WTC11 (cell line): ENCODE measurements around the gene CCDC107. TPM values are rescaled to one million over a fixed set of nuclear protein-coding genes. Genes with fewer than 3 reads are reported as not detected.
"Not testable (repeated sequence)": the region's sequence is repeated elsewhere in the genome, so short reads cannot be mapped to it uniquely, and the experiment has no call there.

Experiments used
- ATAC-seq: fragments of 200-7000 bp; cut with Tn5 transposase; 2 replicates; pipeline ENCODE4 v1.10.0; 2021; ENCODE audit warnings: mild to moderate bottlenecking, moderate library complexity
- CTCF ChIA-PET: fragments of 300-600 bp; sonication (Branson Sonifier 250); formaldehyde crosslinking; loops from one replicate; lab custom pipeline; 2021; ENCODE audit warnings: antibody characterized with exemption; lab: Charles Lee
- POLR2A ChIA-PET: fragments of 350-600 bp; sonication (Branson Sonifier 250); formaldehyde crosslinking; loops from one replicate; lab custom pipeline; 2021; ENCODE audit warnings: antibody characterized with exemption; lab: Charles Lee
- DNase-seq: peaks from one replicate; pipeline ENCODE4 v3.0.0; 2021; ENCODE audit warnings: low spot score
- H3K27ac Mint-ChIP-seq: 2 replicates; pipeline ENCODE4 v1.8.0; 2021; ENCODE audit warnings: mixed read lengths
- H3K27me3 Mint-ChIP-seq: 2 replicates; pipeline ENCODE4 v1.8.0; 2021; ENCODE audit warnings: low read depth, mild to moderate bottlenecking, moderate library complexity, mixed read lengths
- H3K36me3 Mint-ChIP-seq: 2 replicates; pipeline ENCODE4 v1.8.0; 2021; ENCODE audit warnings: mixed read lengths
- H3K4me1 Mint-ChIP-seq: 2 replicates; pipeline ENCODE4 v1.8.0; 2022; ENCODE audit warnings: mixed read lengths
- H3K4me3 Mint-ChIP-seq: 2 replicates; pipeline ENCODE4 v1.8.0; 2021; ENCODE audit warnings: mild to moderate bottlenecking, moderate library complexity, mixed read lengths
- H3K9me3 Mint-ChIP-seq: 2 replicates; pipeline ENCODE4 v1.8.0; 2021; ENCODE audit warnings: mixed read lengths
- ERG ChIP-seq: fragments of 250-450 bp; sonication (Bioruptor Pico); IDR thresholded peaks from 2 replicates; pipeline ENCODE4 v1.8.0; 2021; ENCODE audit warnings: mild to moderate bottlenecking
- FOXP4 ChIP-seq: sonication (generic); formaldehyde crosslinking; IDR thresholded peaks from 2 replicates; pipeline ENCODE4 v1.8.0; 2022; ENCODE audit warnings: mild to moderate bottlenecking, missing genetic modification reagents
- KAT7 ChIP-seq: sonication (generic); formaldehyde crosslinking; IDR thresholded peaks from 2 replicates; pipeline ENCODE4 v1.8.1; 2023; ENCODE audit warnings: missing genetic modification reagents, mild to moderate bottlenecking, borderline replicate concordance
- NFATC4 ChIP-seq: fragments of 250-450 bp; sonication (Bioruptor Pico); IDR thresholded peaks from 2 replicates; pipeline ENCODE4 v1.9.0; 2021; ENCODE audit warnings: mild to moderate bottlenecking
- NFE2L1 ChIP-seq: sonication (generic); formaldehyde crosslinking; IDR thresholded peaks from 2 replicates; pipeline ENCODE4 v1.8.1; 2023; ENCODE audit warnings: missing genetic modification reagents
- NFYB ChIP-seq: sonication (generic); formaldehyde crosslinking; conservative IDR thresholded peaks from 2 replicates; pipeline ENCODE4 v1.8.0; 2022; ENCODE audit warnings: low read depth, missing genetic modification reagents
- TEAD4 ChIP-seq: sonication (generic); formaldehyde crosslinking; IDR thresholded peaks from 2 replicates; pipeline ENCODE4 v1.8.0; 2022; ENCODE audit warnings: mild to moderate bottlenecking, missing genetic modification reagents
- TP53 ChIP-seq: sonication (generic); formaldehyde crosslinking; IDR thresholded peaks from 2 replicates; pipeline ENCODE4 v1.8.1; 2023; ENCODE audit warnings: mild to moderate bottlenecking, missing genetic modification reagents
- ZNF121 ChIP-seq: sonication (generic); formaldehyde crosslinking; IDR thresholded peaks from 2 replicates; pipeline ENCODE4 v1.8.0; 2023; ENCODE audit warnings: missing genetic modification reagents
- total RNA-seq: library from RNA; stranded (reverse); gene quantifications from 3 replicates; pipeline ENCODE4 v1.2.3, GENCODE V29; 2021
- TF ChIP-seq, protein P1 (sequence below): fragments of 250-450 bp; sonication (Bioruptor Pico); IDR thresholded peaks from 2 replicates; pipeline ENCODE4 v1.9.0; 2021; ENCODE audit warnings: moderate library complexity, mild to moderate bottlenecking, inconsistent platforms, borderline replicate concordance
- TF ChIP-seq, protein P2 (sequence below): sonication (generic); formaldehyde crosslinking; conservative IDR thresholded peaks from 2 replicates; pipeline ENCODE4 v1.8.1; 2022; ENCODE audit warnings: mild to moderate bottlenecking, missing genetic modification reagents

Gene CCDC107
- total RNA-seq, 1 experiment from 2014 or later, result 10.8 TPM

DNA sequence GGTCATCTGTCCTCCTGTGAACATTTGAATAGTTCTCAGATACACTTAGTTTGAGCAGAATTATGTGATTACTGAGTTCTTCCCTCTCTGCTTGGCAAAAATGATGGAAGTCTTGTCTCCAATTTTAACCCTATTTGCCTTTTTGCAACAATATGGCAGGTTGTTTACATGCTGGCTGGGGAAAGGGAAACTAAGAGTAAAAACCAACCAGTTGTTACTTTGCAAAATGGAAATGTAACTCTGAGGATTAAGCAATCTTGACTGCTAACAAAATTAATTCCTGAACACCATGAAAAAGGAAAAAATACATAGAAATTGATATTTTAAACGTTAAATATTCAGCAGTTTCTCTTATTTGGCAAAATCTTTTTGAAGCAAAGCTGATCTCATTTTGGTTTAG, 18.5 kb upstream of the CCDC107 start:
- POLR2A ChIA-PET, result no interaction called here
- TF ChIP-seq ZNF121, result no peak
- no peak for TF ChIP-seq NFATC4 (CRISPR knock-in tag)
- TF ChIP-seq, protein P1, sequence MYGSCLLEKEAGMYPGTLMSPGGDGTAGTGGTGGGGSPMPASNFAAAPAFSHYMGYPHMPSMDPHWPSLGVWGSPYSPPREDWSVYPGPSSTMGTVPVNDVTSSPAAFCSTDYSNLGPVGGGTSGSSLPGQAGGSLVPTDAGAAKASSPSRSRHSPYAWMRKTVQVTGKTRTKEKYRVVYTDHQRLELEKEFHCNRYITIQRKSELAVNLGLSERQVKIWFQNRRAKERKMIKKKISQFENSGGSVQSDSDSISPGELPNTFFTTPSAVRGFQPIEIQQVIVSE (CRISPR knock-in tag), result no peak
- no peak for TF ChIP-seq KAT7 (CRISPR knock-in tag)
- no peak for TF ChIP-seq NFE2L1
- peaks cover 31% of the 10 kb centered on the region for H3K9me3 Mint-ChIP-seq
- H3K27ac Mint-ChIP-seq, result no peak overlapping the region
- no peaks in the 10 kb centered on the region; the same call in 1 of the 2 replicates for H3K4me1 Mint-ChIP-seq
- H3K4me3 Mint-ChIP-seq, result no peak overlapping the region
- ATAC-seq (no peak), DNase-seq (no peak)
- peaks cover 11% of the 10 kb centered on the region for H3K27me3 Mint-ChIP-seq
- CTCF ChIA-PET, result interaction anchor here (1.4 kb wide), 1 partner anchor 57 kb away, joined by 3 read pairs; no protein-coding TSS in a partner anchor
- peaks cover 17% of the 10 kb centered on the region for H3K36me3 Mint-ChIP-seq

GRCh38 chr9:35640431-35640830, 17.7 kb upstream of the CCDC107 start:
- Mint-ChIP-seq H3K27me3 (peaks cover 11% of the 10 kb centered on the region), H3K9me3 (peaks cover 31% of the 10 kb centered on the region), H3K36me3 (peaks cover 17% of the 10 kb centered on the region)
- ATAC-seq, DNase-seq, POLR2A ChIA-PET, H3K27ac Mint-ChIP-seq, H3K4me3 Mint-ChIP-seq, H3K4me1 Mint-ChIP-seq: not testable (repeated sequence)
- CTCF ChIA-PET, result interaction anchor here (0.8 to 1.4 kb wide), 2 partner anchors 37 to 56 kb away, joined by 3 to 5 read pairs; no protein-coding TSS in a partner anchor

GRCh38 chr9:35641478-35641877, 16.6 kb upstream of the CCDC107 start:
- H3K27ac Mint-ChIP-seq, DNase-seq, CTCF ChIA-PET, ATAC-seq, POLR2A ChIA-PET, H3K4me1 Mint-ChIP-seq, H3K4me3 Mint-ChIP-seq: not testable (repeated sequence)
- H3K36me3 Mint-ChIP-seq, result peaks cover 17% of the 10 kb centered on the region
- peaks cover 31% of the 10 kb centered on the region for H3K9me3 Mint-ChIP-seq
- peaks cover 11% of the 10 kb centered on the region for H3K27me3 Mint-ChIP-seq

GRCh38 chr9:35643046-35643445, 15.0 kb upstream of the CCDC107 start:
- peaks cover 14% of the 10 kb centered on the region for H3K36me3 Mint-ChIP-seq
- H3K4me1 Mint-ChIP-seq, result peaks cover 12% of the 10 kb centered on the region
- no peak for DNase-seq
- TF ChIP-seq TP53 (CRISPR knock-in tag), result no peak
- TF ChIP-seq, all 79 proteins: peak for 0
- POLR2A ChIA-PET, result no interaction called here
- no peak overlapping the region for H3K27ac Mint-ChIP-seq
- no peak for ATAC-seq
- no peak overlapping the region for H3K4me3 Mint-ChIP-seq
- H3K9me3 Mint-ChIP-seq, result peaks cover 17% of the 10 kb centered on the region
- CTCF ChIA-PET, result no interaction called here
- H3K27me3 Mint-ChIP-seq, result peaks cover 11% of the 10 kb centered on the region

GRCh38 chr9:35645736-35646135, 12.4 kb upstream of the CCDC107 start:
- CTCF ChIA-PET, result interaction anchor here (0.7 to 4.4 kb wide), 27 partner anchors 11 to 980 kb away, joined by 3 to 47 read pairs (median 8); partner anchors contain the start of genes ARHGEF39, ATOSB, CCDC107 and GBA2
- H3K27ac Mint-ChIP-seq, result peak overlapping the region; percentile 60
- H3K4me3 Mint-ChIP-seq, result peak overlapping the region; percentile 88
- POLR2A ChIA-PET, result interaction anchor here (0.6 to 2.5 kb wide), 7 partner anchors 12 to 485 kb away, joined by 3 to 21 read pairs (median 4); partner anchors contain the start of genes CCDC107 and RMRP
- ATAC-seq, DNase-seq, H3K36me3 Mint-ChIP-seq, H3K9me3 Mint-ChIP-seq: not testable (repeated sequence)
- peaks cover 33% of the 10 kb centered on the region for H3K4me1 Mint-ChIP-seq
- peaks cover 13% of the 10 kb centered on the region for H3K27me3 Mint-ChIP-seq

DNA sequence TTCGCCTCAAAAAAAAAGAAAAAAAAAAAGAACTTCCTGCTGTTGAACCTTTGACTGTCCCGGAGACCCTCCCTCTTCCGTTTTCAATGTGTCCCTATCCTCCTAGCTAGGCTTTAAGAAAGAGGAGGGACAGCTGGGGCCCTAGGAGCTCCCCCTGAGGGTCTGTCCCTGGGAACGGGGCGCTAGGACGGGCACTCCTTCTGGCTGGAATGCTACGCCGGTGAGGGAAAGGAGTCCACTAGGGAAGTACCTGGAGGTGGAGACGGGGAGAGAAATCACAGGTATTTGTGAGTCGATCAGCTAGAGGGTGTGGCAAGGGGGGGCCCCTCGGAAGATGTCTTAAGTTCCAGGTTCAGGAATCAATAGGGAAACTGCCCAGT, 11.9 kb upstream of the CCDC107 start:
- peak overlapping the region; percentile 82 for H3K27ac Mint-ChIP-seq
- H3K9me3 Mint-ChIP-seq, result peaks cover 7% of the 10 kb centered on the region
- no peak for TF ChIP-seq FOXP4 (CRISPR knock-in tag)
- no peak for TF ChIP-seq TP53 (CRISPR knock-in tag)
- 0 out of 2 replicates have a peak, but pooled peaks have one; percentile 19 for TF ChIP-seq TEAD4 (CRISPR knock-in tag)
- TF ChIP-seq, protein P1 (CRISPR knock-in tag), result no peak
- 0 out of 2 replicates have a peak, but pooled peaks have one; percentile 67 for TF ChIP-seq ERG (CRISPR knock-in tag)
- TF ChIP-seq, protein P2, sequence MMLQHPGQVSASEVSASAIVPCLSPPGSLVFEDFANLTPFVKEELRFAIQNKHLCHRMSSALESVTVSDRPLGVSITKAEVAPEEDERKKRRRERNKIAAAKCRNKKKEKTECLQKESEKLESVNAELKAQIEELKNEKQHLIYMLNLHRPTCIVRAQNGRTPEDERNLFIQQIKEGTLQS, result no peak
- no peak for TF ChIP-seq NFYB (CRISPR knock-in tag)
- peaks cover 13% of the 10 kb centered on the region for H3K27me3 Mint-ChIP-seq
- ATAC-seq, result peak; percentile 72
- ChIA-PET CTCF (interaction anchor here (0.7 to 4.4 kb wide), 27 partner anchors 11 to 1206 kb away, joined by 3 to 47 read pairs (median 8); partner anchors contain the start of genes ARHGEF39, ATOSB, CCDC107 and GBA2), POLR2A (interaction anchor here (0.5 to 2.5 kb wide), 10 partner anchors 12 to 486 kb away, joined by 3 to 21 read pairs (median 4); partner anchors contain the start of genes CCDC107, RMRP and TPM2)
- peak overlapping the region; percentile 88 for H3K4me3 Mint-ChIP-seq
- H3K36me3 Mint-ChIP-seq, result peaks cover 5% of the 10 kb centered on the region; the same call in 1 of the 2 replicates
- DNase-seq, result peak; percentile 77
- H3K4me1 Mint-ChIP-seq, result peaks cover 37% of the 10 kb centered on the region
